ENCODE measurements around the gene PROB1.
"Not testable (repeated sequence)": the region's sequence is repeated elsewhere in the genome, so short reads cannot be mapped to it uniquely, and the experiment has no call there.

PROB1 gene

DNA sequence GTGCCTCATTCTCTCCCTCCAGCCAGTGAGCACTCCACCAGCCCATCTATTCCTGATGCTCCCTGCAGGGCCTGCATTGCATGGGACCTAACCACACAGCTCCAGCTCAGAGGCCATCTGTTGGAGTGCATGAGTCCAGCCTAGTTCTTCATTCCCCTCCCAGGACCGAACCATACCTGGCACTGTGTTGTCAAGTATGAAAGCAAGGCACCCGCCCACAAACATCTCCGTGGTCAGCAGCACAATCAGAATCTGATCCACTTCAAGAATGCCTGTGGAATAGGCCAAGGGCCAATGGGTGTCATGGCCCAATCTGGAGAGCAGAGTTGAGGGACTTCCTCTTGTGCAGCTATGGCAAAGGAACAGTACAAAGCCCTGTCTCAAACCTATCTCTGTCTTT is 17.7 kb downstream of the PROB1 start:
- no peak for DNase-seq

DNA sequence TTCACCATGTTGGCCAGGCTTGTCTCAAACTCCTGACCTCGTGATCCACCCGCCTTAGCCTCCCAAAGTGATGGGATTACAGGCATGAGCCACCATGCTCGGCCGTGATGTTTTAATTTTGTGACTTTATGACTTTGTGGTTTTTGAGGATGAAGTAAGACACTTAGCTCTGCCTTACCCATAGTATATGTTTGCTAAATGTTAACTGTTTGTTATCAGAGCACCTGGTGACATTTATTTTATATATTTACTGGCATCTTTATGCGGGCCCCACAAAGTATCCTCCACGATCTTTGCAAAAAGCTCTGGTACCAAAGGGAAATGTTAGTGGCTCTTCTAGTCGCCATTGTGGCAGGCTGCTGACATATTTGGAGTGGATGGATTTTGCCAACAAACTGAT is 18.5 kb downstream of the PROB1 start:
- DNase-seq = no peak

DNA sequence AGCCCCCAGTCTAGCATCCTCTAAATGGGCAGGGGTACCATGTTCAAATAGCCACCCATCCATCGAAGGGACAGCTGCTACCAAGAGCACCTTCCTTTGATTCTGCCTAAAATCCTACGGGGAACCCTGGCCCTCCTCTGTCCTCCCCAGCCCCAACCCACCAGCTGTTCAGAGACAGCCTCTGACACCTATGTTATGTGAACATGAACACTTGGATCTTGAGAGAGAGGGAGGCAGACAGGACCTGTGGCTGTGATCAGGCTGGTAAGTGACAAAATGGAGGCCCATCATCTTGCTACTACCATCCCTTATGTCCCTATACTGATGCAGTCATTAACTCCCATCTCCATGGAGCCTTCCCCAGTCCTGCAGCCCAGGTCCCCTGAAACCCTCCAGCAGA is 20.0 kb downstream of the PROB1 start:
- no peak for DNase-seq

DNA sequence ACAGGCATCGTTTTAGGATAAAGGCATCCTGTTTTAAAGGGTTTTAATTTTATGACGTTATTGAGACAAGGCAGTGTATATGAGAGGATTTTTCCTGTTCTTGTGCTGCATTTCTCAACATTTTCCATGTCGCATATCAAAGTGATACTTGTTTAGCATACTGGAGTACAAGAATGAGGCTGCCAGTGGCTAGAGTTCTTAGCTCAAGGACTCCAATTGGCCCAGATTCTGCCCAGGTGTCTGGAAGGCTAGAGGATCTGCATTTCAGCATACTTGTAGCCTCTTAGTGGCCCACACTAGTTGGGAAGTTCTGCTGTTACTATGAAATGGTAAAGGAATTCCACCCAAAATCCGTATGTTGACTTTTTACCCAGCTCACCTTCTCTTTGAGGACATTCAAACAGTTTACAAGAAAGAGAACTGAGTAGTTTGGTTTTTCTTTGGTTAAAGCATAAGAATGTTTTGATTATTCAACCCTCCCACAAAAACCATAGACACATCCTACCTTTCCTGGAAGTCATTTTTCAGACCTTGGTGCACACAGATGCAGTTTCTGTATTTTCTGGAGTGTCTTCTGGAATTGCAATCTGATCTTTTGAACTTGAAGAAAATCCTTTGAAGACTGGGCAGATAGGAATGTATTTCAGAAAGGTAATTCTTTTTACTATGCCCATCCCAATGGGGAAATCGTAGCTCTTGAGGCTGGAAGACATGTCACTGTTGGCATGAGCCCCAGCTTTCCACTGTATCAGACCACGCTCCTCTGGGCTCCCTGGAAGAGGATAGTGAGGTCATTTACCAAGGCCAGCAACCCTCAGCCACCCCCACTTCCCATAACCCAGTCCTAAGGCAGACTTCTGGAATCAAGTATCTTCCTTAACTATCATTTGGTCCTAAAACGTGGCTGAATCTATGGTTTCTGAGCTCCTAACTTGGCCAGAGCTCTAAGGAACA is 23.1 kb downstream of the PROB1 start:
- no peak for DNase-seq

DNA sequence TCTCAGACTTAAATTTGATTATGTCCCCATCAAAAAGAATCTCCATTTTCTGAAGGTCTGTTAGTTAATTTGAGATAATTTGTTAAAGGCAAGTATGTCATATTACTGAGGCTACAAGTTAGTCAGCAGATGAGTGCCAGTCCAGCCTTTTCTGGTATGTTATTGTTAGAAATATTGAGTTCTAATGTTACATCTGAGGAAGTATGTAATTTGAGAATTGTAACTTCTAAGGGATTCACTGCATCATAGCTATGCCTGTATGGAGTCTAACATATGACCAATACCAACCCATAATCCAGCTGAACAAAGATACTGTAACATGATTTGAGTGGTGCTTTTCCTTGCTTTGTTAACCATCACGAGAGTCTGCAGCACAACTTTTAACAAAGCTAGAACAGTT is 25.7 kb downstream of the PROB1 start:
- no peak for DNase-seq

DNA sequence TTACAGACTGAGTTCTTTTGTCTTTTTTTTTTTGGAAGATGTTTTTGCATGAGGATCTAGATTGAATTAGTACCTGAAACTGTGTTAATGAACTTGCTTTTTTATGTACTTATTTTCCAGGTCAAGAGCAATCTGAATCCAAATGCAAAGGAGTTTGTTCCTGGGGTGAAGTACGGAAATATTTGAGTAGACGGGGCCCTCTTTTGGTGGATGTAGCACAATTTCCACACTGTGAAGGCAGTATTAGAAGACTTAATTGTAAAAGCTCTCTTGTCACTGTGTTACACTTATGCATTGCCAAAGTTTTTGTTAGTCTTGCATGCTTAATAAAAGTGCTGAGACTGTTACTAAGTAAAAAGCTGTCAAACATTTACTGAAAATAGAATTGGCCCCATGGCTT is 26.3 kb downstream of the PROB1 start:
- DNase-seq = no peak

DNA sequence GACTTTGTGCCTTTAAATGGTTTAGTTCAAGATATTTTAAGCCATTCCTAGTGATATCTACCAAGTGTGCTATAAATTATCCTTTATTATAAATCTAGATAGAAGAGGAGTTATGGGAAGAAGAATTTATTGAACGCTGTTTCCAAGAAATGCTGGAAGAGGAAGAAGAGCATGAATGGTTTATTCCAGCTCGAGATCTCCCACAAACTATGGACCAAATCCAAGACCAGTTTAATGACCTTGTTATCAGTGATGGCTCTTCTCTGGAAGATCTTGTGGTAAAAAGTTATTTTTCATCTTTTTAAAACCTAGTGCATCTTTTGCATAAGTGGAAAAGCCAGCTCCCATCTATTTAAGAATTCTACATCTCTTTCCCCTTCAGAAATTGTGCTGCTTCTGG is 30.4 kb downstream of the PROB1 start:
- no peak for DNase-seq

DNA sequence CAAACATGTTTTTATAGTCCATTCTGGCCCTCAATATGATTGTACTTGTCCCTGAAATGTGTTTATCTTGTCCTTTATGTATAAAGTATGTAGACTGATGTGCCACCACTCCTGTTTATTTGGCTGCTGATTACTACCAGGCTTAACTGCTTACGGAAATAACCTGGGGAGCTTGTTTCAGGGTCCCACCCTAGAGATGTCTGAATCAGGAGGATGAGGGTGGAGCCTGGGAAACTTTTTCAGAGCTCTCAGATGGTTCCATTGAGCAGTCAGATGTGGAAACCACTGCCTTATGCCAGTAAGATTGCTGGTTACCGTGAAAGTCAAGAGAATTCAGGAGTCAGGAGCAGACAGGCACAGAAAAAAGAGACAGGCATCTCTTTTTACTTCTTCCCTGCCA is 31.0 kb downstream of the PROB1 start:
- no peak for DNase-seq

DNA sequence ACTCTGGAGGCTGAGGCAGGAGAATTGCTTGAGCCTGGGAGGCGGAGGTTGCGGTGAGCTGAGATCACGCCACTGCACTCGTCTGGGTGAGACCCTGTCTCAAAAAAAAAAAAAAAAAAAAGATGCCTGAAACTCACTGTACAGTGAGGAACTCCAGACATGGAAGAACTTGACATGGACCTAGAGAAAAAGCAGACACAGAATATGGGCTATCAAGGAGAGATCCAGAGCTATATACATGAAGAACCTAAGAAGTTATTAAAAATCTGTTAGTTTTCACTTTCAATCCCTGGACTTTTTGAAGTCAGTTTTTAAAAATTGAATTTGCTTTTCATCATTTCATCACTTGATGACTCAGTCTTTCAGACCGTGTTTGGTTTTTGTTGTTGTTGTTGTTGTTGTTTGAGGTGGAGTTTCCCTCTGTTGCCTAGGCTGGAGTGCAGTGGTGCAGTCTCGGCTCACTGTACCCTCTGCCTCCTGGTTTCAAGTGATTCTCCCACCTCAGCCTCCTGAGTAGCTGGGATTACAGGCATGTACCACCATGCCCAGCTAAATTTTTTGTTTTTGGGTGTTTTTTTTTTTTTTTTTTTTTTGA is 33.0 kb downstream of the PROB1 start:
- DNase-seq = no peak

DNA sequence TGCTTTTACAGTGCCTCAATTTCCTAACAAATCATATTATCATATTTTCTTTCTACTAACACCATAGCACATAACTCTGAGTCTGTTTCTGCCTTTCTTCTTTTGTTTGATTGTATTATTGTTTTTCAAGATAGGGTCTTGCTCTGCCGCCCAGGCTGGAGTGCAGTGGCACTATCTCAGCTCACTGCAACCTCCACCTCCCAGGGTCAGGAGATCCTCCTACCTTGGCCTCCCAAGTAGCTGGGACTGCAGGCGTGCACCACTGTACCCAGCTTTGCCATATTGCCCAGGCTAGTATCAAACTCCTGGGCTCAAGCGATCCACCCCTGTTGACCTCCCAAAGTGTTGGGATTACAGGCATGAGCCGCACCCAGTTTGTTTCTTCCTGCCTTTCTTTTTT is 34.5 kb downstream of the PROB1 start:
- DNase-seq = no peak

DNA sequence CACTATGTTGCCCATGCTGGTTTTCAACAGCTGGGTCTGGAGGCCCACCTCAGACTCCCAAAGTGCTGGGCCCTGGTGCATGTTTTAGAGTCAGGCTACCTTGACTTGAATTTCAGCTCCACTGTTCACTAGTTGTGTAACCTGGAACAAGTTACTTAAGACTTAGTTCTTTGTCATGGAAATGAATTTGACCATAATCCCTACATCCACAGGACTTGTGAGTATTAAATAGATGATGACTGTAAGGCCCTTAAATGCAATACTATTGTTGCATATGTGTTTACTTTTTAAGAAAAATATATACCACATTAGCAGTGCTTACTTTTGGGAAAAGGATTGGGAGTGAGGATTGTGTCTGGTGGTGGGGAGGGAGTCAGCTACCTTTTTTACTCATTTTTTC is 36.8 kb downstream of the PROB1 start:
- DNase-seq = no peak

DNA sequence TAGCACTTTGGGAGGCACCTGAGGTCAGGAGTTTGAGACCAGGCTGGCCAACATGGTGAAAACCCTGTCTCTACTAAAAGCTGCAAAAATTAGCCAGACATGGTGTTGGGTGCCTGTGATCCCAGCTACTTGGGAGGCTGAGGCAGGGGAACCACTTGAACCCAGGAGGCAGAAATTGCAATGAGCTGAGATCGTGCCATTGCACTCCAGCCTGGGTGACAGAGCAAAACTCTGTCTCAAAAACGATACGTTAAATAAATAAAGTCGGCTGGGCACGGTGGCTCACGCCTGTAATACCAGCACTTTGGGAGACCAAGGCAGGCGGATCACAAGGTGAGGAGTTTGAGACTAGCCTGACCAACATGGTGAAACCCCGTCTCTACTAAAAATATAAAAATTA is 39.0 kb downstream of the PROB1 start:
- DNase-seq = not testable (repeated sequence)

DNA sequence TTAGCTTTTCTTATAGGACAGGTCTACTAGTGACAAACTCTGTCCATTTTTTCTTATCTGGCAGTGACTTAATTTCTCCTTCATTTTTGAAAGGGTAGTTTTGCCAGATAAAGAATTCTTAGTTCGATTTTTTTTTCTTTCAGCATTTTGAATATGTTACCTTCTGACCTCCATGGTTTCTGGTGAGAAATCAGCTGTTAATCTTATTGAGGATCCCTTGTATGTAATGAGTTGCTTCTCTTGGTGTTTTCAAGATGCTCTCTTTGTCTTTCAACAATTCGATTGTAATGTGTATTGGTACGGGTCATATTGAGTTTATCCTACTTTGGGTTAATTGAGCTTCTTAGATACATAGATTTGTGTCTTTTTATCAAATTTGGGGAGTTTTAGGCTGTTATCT is 40.7 kb downstream of the PROB1 start:
- DNase-seq = no peak

DNA sequence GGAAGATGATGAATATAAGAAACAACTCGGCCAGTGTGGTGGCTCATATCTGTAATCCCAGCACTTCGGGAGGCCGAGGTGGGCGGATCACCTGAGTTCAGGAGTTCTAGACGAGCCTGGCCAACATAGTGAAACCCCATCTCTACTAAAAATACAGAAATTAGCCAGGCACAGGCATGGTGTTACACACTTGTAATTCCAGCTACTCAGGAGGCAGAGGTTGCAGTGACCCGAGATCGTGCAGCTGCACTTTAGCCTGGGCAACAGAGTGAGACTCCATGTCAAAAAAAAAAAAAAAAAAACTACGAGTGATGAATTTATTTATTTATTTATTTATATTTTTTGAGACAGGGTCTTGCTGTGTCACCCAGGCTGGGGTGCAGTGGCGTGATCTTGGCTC is 47.0 kb downstream of the PROB1 start:
- DNase-seq = not testable (repeated sequence)

DNA sequence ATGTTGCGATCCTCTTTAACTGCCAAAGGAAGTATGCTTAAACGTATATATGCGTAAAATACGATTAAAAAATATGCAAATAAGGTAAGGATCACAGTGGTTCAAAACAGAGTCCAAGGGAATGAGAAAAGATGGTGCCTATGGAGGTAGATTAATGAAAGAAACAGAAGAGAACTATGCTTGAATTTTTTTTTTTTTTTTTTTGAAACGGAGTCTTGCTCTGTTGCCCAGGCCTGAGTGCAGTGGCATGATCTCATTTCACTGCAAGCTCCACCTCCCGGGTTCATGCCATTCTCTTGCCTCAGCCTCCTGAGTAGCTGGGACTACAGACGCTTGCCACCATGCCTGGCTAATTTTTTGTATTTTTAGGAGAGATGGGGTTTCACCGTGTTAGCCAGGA is 49.5 kb downstream of the PROB1 start:
- not testable (repeated sequence) for DNase-seq

DNA sequence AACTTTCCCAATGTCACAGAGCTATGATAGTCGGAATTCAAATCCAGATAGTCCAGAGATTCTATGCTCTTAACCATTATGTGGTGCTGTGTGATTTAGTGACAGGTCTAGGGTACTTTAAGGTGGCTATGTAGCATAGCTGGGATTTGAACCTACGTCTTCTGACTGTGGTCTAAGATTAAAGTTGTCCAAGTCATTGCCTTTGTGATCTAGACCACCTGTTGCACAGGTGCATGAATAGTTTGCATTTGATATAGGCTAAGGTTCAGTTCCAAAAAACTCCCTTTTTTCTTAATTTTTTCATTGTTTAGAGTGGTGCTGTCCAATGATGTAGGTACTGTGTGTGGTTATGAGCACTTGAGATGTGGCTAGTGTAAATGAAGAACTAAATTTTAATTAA is 50.7 kb downstream of the PROB1 start:
- no peak for DNase-seq

DNA sequence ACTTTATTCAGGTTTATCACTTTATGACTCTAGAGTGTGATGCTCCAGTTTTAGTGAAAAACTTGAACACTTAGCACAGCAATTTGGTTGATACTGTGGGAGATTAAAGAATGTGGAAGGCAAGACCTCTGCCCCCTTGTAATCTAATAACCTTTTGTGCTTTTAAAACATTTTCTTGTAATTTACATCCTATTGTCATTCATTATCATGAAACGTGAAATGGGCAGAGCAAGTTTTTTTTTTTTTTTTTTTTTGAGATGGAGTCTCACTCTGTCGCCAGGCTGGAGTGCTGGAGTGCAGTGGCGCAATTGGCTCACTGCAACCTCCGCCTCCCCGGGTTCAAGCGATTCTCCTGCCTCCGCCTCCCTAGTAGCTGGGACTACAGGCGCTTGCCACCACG is 51.4 kb downstream of the PROB1 start:
- no peak for DNase-seq

DNA sequence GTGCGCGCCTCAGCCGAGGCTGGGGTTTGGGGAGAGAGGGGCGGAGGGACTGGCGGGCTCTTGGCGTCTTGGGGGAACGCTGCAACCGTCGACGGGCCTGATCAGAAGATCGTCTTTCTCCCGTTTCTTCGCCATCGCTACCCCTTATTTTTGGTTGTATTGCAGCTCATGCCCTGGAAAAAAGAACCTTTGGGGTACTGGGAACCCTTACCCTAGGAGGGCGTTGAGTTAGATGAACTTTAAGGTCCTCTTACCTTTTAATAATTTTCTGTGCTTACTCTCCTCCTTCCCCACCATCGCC is 52.5 kb downstream of the PROB1 start:
- no peak for DNase-seq

DNA sequence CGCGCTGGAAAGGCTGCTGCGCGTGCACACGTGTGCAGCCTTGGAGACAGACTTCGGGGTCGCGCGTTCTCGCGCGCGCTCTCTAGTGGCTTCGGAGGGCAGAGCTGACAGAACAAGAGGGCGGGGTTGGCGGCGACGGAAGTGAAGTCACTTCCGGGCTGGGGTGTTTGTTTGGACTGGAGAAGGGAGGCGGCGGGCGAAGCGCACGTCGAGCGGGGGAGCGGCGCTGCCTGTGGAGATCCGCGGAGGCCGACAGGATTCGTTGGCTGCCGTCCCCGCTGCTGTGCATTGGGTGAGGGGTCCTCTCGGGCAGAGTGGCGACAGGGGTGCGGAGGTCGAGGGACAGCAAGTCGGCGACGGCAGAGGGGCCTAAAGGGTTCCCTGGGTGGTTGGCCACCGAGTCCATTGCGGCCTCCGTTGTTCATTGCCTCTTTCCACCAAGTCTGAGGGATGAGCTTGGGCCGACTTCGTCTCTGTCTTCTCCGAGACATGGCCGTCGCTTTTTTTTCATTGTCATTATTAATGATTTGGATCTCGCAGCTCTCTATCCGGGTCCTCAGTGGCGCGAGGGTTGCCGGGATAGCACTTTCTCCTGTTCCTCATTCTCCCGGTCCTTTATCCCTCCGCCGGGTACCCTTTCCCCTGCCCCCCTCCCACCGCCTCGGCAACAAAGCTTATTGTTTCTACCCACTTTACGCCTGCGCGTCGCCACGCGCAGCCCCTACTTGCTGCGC is 53.0 kb downstream of the PROB1 start, which contains the start of gene PAIP2:
Gene PAIP2, plus strand, starts transcription at position 166 of the 734 bp plus-strand sequence. CDS start 21,931 bp downstream, outside the sequence.
- DNase-seq = peak; percentile 99

DNA sequence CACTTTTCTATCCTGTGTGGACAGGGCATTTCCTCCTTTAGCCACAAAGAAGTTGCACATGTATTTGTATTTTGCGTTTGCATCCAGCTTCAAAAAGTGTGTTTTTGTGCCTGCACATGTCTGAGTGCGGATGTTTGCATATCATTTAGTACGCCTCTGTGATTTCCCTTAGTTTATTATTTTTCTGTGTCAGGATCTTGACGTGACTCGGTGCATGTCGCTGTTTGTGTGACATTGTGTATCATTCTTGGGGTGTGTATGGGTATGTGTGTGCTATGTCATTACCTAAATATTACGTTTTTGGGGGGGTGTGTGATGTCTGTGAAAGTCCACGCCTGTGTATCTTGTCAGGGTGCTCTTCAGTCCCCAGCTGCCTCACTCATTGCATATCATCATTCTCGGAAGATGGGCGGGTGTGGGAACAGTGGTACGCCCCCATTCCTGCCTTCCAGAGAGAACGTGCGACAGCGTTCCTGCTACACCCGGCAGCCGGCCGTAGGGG is 53.7 kb downstream of the PROB1 start:
- no peak for DNase-seq
